Mesenchymal stem cell (in vitro differentiated cells and primary cell): Measurements from ENCODE around the gene IRF4.

Experiments used
- DNase-seq: peaks from one replicate; pipeline ENCODE4 v3.0.0-alpha.2; 2013
- H2AFZ ChIP-seq: one replicate; pipeline ENCODE4 v1.6.1; 2013; ENCODE audit warnings: low read depth, mild to moderate bottlenecking, control low read depth, inconsistent platforms, low read length, moderate library complexity
- H2AK5ac ChIP-seq: 2 replicates; pipeline ENCODE4 v1.6.1; 2013; ENCODE audit warnings: low read length, moderate library complexity, mild to moderate bottlenecking, inconsistent platforms; ENCODE audit not compliant: severe bottlenecking
- H2BK120ac ChIP-seq: one replicate; pipeline ENCODE4 v1.6.1; 2013; ENCODE audit warnings: low read depth, mild to moderate bottlenecking, inconsistent platforms, low read length, moderate library complexity
- H2BK12ac ChIP-seq, 2 experiments: one replicate each; pipeline ENCODE4 v1.6.1; 2013; ENCODE audit warnings: inconsistent platforms in 2 of 2, low read length in 2 of 2, mild to moderate bottlenecking in 2 of 2, moderate library complexity in 2 of 2, control low read depth in 1 of 2
- H2BK15ac ChIP-seq: one replicate; pipeline ENCODE4 v1.6.1; 2013; ENCODE audit warnings: mild to moderate bottlenecking, low read depth, inconsistent platforms; ENCODE audit not compliant: poor library complexity, severe bottlenecking
- H2BK5ac ChIP-seq: 2 replicates; pipeline ENCODE4 v1.6.1; 2013; ENCODE audit warnings: low read depth, mild to moderate bottlenecking, low read length, control low read depth, inconsistent platforms; ENCODE audit not compliant: poor library complexity, severe bottlenecking
- H3K14ac ChIP-seq, 2 experiments: one replicate each; pipeline ENCODE4 v1.6.1; 2013; ENCODE audit warnings: inconsistent platforms in 2 of 2, low read length in 2 of 2, control low read depth in 1 of 2, mild to moderate bottlenecking in 1 of 2, moderate library complexity in 1 of 2
- H3K18ac ChIP-seq, 2 experiments: one replicate each; pipeline ENCODE4 v1.6.1; 2013; ENCODE audit warnings: inconsistent platforms in 2 of 2, low read length in 2 of 2, control low read depth in 1 of 2, low read depth in 1 of 2, mild to moderate bottlenecking in 1 of 2
- H3K23ac ChIP-seq, 2 experiments: one replicate each; pipeline ENCODE4 v1.6.1; 2013; ENCODE audit warnings: inconsistent platforms in 2 of 2, low read length in 2 of 2, mild to moderate bottlenecking in 2 of 2, moderate library complexity in 2 of 2, control low read depth in 1 of 2
- H3K27ac ChIP-seq: 2 replicates; pipeline ENCODE4 v1.5.1; 2013; ENCODE audit warnings: mild to moderate bottlenecking, moderate library complexity, low read length, control low read depth, inconsistent platforms; ENCODE audit not compliant: poor library complexity, severe bottlenecking
- H3K27me3 ChIP-seq, 2 experiments: 2 replicates each; pipeline versions ENCODE4 v1.6.1 to v1.7.0; 2013; ENCODE audit warnings: low read length in 2 of 2, mild to moderate bottlenecking in 2 of 2, moderate library complexity in 2 of 2, control low read depth in 1 of 2, inconsistent platforms in 1 of 2; ENCODE audit not compliant: control insufficient read depth in 1 of 2, insufficient read depth in 1 of 2
- H3K36me3 ChIP-seq, 2 experiments: 2 replicates each; pipeline versions ENCODE4 v1.6.1 to v1.7.0; 2013; ENCODE audit warnings: low read length in 2 of 2, control low read depth in 1 of 2, inconsistent platforms in 1 of 2, low read depth in 1 of 2, mild to moderate bottlenecking in 1 of 2; ENCODE audit not compliant: insufficient read depth in 2 of 2, control insufficient read depth in 1 of 2
- H3K4ac ChIP-seq, 2 experiments: one replicate each; pipeline ENCODE4 v1.6.1; 2013; ENCODE audit warnings: inconsistent platforms in 2 of 2, low read length in 2 of 2, mild to moderate bottlenecking in 2 of 2, moderate library complexity in 2 of 2, control low read depth in 1 of 2, low read depth in 1 of 2
- H3K4me1 ChIP-seq: 2 replicates; pipeline ENCODE4 v1.6.1; 2013; ENCODE audit warnings: low read depth, low read length, control low read depth; ENCODE audit not compliant: control insufficient read depth, insufficient read depth
- H3K4me2 ChIP-seq: 2 replicates; pipeline ENCODE4 v1.6.1; 2013; ENCODE audit warnings: low read length, mild to moderate bottlenecking, inconsistent platforms; ENCODE audit not compliant: poor library complexity, severe bottlenecking
- H3K4me3 ChIP-seq, 2 experiments: 2 replicates each; pipeline versions ENCODE4 v1.5.1 to v1.7.0; 2013; ENCODE audit warnings: low read length in 2 of 2, mild to moderate bottlenecking in 2 of 2, control low read depth in 1 of 2, low read depth in 1 of 2; ENCODE audit not compliant: insufficient read depth in 1 of 2
- H3K79me1 ChIP-seq: replicated peaks from 2 replicates; pipeline ENCODE4 v1.6.1; 2013; ENCODE audit warnings: mild to moderate bottlenecking, control low read depth, low read length, inconsistent platforms; ENCODE audit not compliant: poor library complexity, severe bottlenecking
- H3K9ac ChIP-seq: 2 replicates; pipeline ENCODE4 v1.7.0; 2013; ENCODE audit warnings: mild to moderate bottlenecking, low read length, moderate library complexity
- H3K9me3 ChIP-seq: 2 replicates; pipeline ENCODE4 v1.7.0; 2013; ENCODE audit warnings: mild to moderate bottlenecking, low read length; ENCODE audit not compliant: control insufficient read depth
- H4K8ac ChIP-seq: one replicate; pipeline ENCODE4 v1.6.1; 2013; ENCODE audit warnings: inconsistent platforms, mild to moderate bottlenecking, low read length, moderate library complexity
- H4K91ac ChIP-seq: one replicate; pipeline ENCODE4 v1.6.1; 2013; ENCODE audit warnings: mild to moderate bottlenecking, low read length, inconsistent platforms
- WGBS: methylation state at CpG from one replicate; pipeline ENCODE4 v1.1.7; 2013; ENCODE audit warnings: mixed read lengths; 5-methylcytosine and 5-hydroxymethylcytosine counted together

Gene IRF4

GRCh38 chr6:358432-358831, 33.1 kb upstream of the IRF4 start:
- Histone ChIP-seq H3K79me1 (no peaks in the 10 kb centered on the region), H3K4me3 (no peak overlapping the region), H2BK15ac (no peak overlapping the region), H3K9me3 (peaks cover 4% of the 10 kb centered on the region), H4K91ac (no peak overlapping the region), H3K4me1 (no peaks in the 10 kb centered on the region), H3K27me3 (no peaks in the 10 kb centered on the region), H4K8ac (no peak overlapping the region), H3K23ac (no peak overlapping the region), H2AFZ (no peak overlapping the region), H3K9ac (no peak overlapping the region), H2BK5ac (no peak overlapping the region), H2BK120ac (no peak overlapping the region), H2AK5ac (no peak overlapping the region), H3K4ac (no peak overlapping the region), H3K36me3 (peaks cover 0 to 6% of the 10 kb centered on the region in 2 experiments), H3K4me2 (no peak overlapping the region), H3K14ac (no peak overlapping the region), H3K27ac (no peak overlapping the region), H2BK12ac (no peak overlapping the region), H3K18ac (no peak overlapping the region)
- WGBS: 92% methylated on average over 4 of the region's 4 CpGs
- no peak for DNase-seq

DNA sequence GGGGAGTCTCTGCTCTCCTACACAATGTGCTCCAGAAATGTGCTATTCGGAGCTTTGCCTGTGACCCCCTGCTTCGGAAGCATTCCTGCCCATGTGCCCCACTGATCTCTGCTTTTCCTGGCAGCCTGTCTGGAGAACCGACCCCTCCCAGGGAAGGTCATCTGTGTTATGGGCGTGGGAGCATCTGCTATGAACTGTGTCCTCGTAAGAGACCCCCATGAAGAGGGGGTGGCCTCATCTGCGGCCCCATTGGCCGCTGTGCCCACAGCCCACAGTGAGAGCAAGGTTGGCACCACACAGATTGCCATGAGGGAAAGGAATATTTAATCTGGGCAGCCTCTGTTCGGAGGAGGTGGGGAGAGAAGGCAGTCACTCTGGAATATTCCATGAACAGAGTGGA, 32.7 kb upstream of the IRF4 start:
- no peak overlapping the region for H3K18ac ChIP-seq
- H4K91ac ChIP-seq: no peak overlapping the region
- peaks cover 6% of the 10 kb centered on the region for H3K9me3 ChIP-seq
- no peak overlapping the region for H3K4me2 ChIP-seq
- H3K4me3 ChIP-seq: no peak overlapping the region
- no peak overlapping the region for H3K27ac ChIP-seq
- no peak overlapping the region for H2BK5ac ChIP-seq
- H4K8ac ChIP-seq: no peak overlapping the region
- H2AFZ ChIP-seq: no peak overlapping the region
- no peak overlapping the region for H2BK15ac ChIP-seq
- no peak overlapping the region for H3K4ac ChIP-seq
- no peak overlapping the region for H3K14ac ChIP-seq
- H3K4me1 ChIP-seq: no peaks in the 10 kb centered on the region
- no peak overlapping the region for H3K9ac ChIP-seq
- H2BK12ac ChIP-seq: no peak overlapping the region
- no peaks in the 10 kb centered on the region for H3K79me1 ChIP-seq
- no peak overlapping the region for H2AK5ac ChIP-seq
- WGBS: 85% methylated on average over 8 of the region's 8 CpGs
- H3K27me3 ChIP-seq: no peaks in the 10 kb centered on the region
- H3K23ac ChIP-seq: no peak overlapping the region
- H3K36me3 ChIP-seq: peaks cover 0 to 6% of the 10 kb centered on the region in 2 experiments
- DNase-seq: no peak
- H2BK120ac ChIP-seq: no peak overlapping the region

DNA sequence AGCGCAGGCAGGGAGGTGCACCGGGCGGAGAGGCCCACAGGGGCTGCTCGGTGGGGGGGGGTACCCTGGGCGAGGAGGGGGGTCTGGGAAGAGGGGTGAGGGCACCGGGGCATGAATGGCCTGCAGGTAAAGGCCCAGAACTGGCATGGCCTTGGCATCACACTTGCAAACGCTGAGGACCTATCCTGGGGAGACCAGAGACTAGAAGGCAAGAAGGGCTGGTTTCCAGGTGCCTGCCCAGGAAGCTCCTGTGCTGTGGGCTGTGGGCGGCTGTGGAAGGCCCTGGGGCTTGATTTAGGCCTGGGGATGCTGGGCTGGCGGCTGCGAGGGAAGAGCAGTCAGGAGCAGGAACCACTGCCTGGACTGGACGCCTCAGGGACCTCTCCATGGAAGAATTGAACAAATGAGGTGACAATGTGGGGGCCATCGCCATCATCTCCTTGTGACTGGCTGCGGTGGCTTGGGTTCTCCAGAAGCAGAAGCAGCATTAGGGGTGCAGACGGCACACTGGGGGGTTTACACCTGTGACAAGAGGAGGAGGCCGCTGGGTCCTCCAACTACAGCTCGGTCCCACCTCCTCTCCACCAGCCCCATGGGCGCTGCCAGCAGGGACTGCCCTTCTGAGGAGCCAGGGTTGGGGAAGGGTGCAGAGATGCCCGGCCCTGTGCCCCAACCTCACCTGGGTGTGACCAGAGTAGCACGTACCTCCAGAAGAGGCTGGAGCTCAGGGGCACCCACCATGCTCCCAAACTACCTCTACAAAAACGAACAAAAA, 32.1 kb upstream of the IRF4 start:
- no peak overlapping the region for H3K23ac ChIP-seq
- no peak overlapping the region for H3K4me2 ChIP-seq
- H3K27ac ChIP-seq: no peak overlapping the region
- peaks cover 0 to 6% of the 10 kb centered on the region in 2 experiments for H3K36me3 ChIP-seq
- peaks cover 0 to 3% of the 10 kb centered on the region in 2 experiments for H3K27me3 ChIP-seq
- no peak for DNase-seq
- H3K9me3 ChIP-seq: peaks cover 8% of the 10 kb centered on the region
- WGBS: 80% methylated on average over 20 of the region's 20 CpGs
- no peak overlapping the region for H3K14ac ChIP-seq
- H4K91ac ChIP-seq: no peak overlapping the region
- no peak overlapping the region for H3K4ac ChIP-seq
- H2AK5ac ChIP-seq: no peak overlapping the region
- no peaks in the 10 kb centered on the region for H3K79me1 ChIP-seq
- H2BK120ac ChIP-seq: no peak overlapping the region
- no peak overlapping the region for H2BK12ac ChIP-seq
- no peak overlapping the region for H3K18ac ChIP-seq
- no peak overlapping the region for H3K9ac ChIP-seq
- no peak overlapping the region for H4K8ac ChIP-seq
- H2AFZ ChIP-seq: no peak overlapping the region
- H2BK15ac ChIP-seq: no peak overlapping the region
- no peak overlapping the region for H3K4me3 ChIP-seq
- H2BK5ac ChIP-seq: no peak overlapping the region
- H3K4me1 ChIP-seq: no peaks in the 10 kb centered on the region

DNA sequence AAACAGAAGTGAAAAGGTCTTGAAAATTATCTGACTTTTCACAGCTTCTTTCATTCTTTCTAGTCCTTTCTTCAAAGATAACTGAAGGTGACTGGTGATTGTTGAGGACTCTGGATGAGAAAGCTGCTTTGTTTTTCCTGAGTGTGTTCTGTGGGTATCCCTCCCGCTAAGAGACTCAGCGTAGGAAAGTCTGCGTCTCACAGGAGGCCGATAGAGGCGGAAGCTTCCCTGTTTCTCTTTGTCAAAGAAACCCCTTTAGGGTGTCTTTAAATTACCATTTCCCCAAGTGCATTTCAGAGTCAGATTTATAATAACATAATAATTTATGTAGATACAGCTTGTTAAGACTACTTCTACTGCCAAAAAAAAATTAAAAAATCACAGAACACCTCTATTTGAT, 31.2 kb upstream of the IRF4 start:
- H2AK5ac ChIP-seq: no peak overlapping the region
- 80% methylated on average over 5 of the region's 5 CpGs for WGBS
- H2BK15ac ChIP-seq: no peak overlapping the region
- H2AFZ ChIP-seq: no peak overlapping the region
- peaks cover 2% of the 10 kb centered on the region for H3K4me1 ChIP-seq
- no peak overlapping the region for H3K14ac ChIP-seq
- no peak overlapping the region for H2BK120ac ChIP-seq
- H3K27me3 ChIP-seq: peaks cover 0 to 11% of the 10 kb centered on the region in 2 experiments
- no peak overlapping the region for H3K23ac ChIP-seq
- H2BK12ac ChIP-seq: no peak overlapping the region
- H3K79me1 ChIP-seq: no peaks in the 10 kb centered on the region
- H3K18ac ChIP-seq: no peak overlapping the region
- no peak for DNase-seq
- H3K9me3 ChIP-seq: peaks cover 8% of the 10 kb centered on the region
- no peak overlapping the region for H4K8ac ChIP-seq
- no peak overlapping the region for H2BK5ac ChIP-seq
- H3K27ac ChIP-seq: no peak overlapping the region
- no peak overlapping the region for H3K4me2 ChIP-seq
- H3K4ac ChIP-seq: no peak overlapping the region
- H3K36me3 ChIP-seq: peaks cover 0 to 6% of the 10 kb centered on the region in 2 experiments
- no peak overlapping the region for H3K9ac ChIP-seq
- no peak overlapping the region for H3K4me3 ChIP-seq
- H4K91ac ChIP-seq: no peak overlapping the region
